IPS DF 19.7 (cell line): ENCODE data around the gene VDAC1.

Experiments
- DNase-seq: peaks from one replicate; pipeline ENCODE4 v3.0.0-alpha.2; 2013; ENCODE audit warnings: low read depth, low spot score

VDAC1 gene

DNA sequence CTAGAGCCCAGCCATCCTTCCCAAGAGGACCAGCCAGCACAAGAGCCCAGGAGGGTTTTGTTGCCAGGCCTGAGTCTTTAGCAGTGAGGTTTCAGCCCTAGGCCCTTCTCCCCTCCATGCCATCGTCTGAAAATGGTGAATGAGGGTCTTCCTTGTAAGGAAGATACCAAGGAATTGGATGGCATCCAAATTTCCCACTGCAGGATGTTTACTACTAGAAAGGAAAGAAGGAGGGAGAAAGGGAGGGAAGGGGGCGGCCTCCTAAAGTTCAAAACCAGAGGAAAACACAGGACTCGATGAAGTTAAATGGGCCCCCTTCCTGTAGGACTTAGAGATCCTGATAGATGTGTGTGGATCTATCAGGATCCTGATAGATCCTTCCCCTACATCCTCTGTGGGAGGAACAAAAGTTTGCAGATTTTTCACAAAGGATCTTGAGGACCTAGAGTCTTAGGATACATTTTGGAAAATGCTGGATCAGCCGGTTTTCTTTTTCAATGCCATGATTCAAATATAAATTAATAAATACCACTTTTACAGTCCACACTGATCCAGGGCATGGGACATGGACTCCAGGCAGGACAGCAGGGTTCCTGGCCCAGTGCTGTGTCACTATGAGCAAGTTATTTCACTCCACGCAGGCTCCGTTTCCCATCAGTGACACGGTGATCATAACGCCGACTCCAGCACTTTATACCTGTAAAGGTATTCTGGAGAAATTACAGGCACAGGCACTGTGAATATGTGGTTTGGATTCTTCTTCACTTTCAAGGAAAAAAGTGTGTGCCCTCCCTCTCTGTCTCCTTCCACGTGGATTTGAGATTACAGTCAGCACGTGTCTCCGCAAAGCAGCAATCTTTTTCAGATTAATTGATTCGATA lies 77.2 kb downstream of the VDAC1 start:
- DNase-seq, result no peak

DNA sequence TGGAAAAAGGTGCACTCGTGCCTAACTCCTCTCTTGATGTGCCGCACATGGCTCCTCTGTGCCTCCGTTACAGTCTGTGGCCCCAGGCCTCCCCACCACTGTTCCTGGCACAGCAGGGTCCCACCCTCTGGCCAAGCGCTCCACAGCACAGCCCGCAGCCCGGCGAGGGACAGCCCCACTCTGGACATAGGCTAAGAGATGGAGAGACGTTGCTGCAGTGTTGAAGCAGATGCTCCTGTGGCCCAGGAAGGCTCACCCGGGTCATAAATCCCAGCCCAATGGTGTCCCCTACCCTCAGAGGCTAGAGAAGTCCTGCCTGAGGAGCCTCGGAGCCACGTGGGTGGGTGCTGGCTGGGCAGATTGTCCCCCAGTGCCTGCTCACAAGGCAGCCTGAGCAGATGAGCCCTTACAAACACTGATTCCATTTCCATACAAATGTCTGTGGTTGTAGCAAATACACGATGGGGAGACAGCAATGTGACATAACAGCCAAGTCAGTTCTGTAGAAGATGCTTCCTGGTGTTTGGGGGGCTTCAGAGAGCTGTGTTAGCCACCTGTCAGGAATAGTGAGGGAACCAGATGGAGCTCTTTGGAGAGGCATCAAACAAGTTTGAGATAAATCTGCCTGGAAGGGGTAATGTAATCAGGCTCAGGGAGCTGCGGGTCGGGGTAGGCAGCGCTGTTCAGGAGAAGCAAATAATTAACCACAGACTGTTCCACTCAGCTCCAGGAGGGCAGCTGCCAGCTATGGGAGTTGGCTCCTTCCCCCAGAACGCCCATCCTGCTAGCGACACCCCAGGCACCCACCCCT lies 78.1 kb downstream of the VDAC1 start:
- DNase-seq, result no peak

DNA sequence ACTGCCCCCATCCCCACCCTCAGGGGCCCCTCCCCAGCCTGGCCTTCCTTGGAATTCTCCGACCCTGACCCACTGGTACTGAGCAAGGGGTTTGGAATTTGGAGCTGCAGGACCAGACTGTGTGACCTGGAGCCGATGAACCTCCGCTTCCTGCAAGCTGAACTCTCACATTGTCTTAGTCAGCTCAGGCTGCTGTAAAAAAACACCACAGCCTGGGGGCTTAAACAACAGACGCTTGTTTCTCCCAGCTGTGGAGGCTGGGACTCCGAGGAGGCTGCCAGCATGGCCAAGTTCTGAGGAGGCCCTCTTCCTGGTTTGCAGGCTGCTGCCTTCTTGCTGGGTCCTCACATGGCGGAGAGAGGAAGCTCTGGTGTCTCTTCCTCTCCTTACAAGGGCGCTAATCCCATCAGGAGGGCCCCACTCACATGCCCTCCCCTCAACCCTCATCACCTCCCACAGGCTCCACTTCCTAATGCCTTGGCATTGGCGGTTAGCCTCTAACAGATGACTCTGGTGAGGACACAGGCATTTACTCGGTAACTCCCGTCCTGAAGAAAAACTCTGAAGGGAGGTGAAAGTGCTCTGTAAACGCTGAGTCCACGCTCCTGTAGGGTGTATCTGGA lies 78.8 kb downstream of the VDAC1 start:
- no peak for DNase-seq

DNA sequence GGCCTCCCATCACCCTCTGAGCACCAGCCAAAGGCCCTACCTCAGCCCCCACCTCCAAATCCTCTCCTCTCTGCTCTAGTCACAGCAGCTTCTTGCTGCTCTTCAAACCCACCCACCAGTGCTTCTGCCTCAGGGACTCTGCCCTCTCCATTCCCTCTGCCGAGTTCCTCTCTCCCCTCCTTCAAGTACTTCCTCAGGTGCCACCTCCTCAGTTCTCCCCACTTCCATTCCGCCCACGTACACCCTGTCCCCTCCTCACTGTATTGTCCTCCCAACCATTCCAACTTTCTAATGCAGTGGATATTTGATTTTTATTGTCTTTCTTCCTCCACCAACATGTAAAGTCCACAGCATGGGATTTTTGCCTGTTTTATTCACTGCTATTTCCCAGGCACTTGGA lies 79.5 kb downstream of the VDAC1 start:
- no peak for DNase-seq

DNA sequence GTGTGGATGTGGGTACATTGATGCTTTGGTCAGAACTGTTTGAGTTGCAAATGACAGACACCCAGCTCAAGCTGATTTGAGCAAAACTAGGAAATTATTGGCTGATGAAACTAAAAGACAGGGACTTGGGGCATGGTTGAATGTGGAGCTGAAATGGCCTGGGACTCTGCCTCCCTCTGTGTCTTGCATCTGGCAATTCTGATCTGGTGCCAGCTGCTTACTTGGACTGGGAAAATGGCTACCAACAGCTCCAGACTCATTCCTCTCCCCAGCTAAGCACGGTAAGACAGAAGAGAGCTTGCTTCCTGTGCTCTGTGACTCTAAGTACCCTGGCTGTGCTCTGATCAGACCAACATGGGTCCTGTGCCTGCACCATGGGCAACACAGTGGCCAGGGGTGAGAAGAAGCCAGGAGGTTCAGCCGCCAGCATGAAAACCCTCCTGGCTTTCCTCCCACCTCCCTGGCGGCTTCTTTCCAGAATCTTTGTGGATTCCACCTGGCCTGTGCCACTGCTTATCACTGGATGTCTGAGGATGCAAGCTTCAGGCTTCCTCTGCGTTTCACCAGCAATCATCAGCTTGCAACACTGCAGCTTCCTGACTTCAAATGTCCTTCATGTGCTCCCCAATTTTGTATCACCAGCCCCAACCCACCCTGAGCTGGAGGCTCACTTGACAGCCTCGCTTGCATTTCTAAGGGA lies 80.4 kb downstream of the VDAC1 start:
- no peak for DNase-seq

DNA sequence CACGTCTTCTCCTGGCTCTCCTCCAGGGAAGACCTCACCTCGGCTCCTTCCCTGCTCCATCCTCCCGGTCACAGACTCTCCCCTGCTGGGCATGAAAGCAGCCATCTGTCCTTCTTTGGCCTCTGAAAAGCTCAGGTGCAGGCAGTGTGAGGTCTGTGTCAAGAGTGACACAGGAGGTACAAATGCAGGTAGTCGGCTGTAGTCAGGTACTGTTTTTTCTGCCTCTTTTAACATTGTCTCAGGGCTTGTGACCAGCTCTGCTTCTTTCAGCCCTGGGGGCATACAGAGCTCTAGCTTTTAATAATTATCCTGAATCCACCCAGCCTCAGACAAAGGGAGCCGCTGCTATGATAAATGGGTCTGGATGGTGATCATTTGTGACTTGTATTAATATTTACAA lies 82.8 kb downstream of the VDAC1 start:
- DNase-seq, result no peak
